LNCAP (cell line): Measurements from ENCODE around the gene TM4SF5.

ENCODE experiments used
- CTCF ChIP-seq: fragments of 450-650 bp; IDR thresholded peaks from 2 replicates; pipeline ENCODE4 v1.5.1; 2017; ENCODE audit warnings: mild to moderate bottlenecking

Gene TM4SF5

GRCh38 chr17:4772235-4772613 is 538 bp downstream of the TM4SF5 start:
- no peak for TF ChIP-seq CTCF

- no peak for TF ChIP-seq CTCF
Measured at GRCh38 chr17:4777969-4778760, 6.5 kb downstream of the TM4SF5 start.

GRCh38 chr17:4780325-4780955 is 8.8 kb downstream of the TM4SF5 start:
- no peak for TF ChIP-seq CTCF

GRCh38 chr17:4782652-4783051 is 11.0 kb downstream of the TM4SF5 start:
- TF ChIP-seq CTCF, result no peak

DNA sequence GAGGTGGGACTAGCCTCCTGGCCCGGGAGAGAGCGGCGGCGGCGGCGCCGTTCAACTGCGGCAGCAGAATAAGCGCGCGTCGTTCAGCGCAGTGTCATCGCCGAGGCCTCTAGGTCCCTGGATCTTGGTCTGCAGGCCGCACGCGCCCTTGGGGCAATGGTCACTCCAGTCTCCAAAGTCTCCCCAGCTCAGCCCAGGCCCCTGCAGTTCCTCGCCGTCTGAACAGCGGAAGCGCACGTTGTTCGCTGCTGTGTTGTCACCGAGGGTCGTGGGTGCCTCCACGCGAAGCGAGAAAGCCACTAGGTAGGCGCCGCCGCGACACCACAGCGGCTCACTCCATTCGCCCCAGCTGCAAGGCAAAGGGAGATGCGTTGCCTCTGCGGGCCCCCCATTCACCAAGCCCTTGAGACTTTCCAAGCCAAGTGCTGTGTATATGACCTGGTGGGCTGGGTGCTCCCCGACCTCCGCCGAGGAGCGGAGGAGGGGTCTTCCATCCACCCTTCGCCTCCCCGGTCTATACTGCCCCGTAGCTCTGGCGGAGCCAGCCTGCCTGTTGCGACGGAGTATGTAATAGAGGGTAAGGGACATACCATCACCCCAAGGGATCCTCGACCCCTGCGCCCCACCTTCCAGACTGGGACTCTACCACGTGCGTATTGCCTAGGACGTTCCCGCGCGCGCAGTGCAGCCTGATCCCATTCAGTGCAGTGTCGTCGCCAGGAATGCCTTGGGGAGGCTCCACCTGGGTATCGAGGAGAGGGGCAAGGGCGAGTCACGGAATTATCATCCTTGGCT is 13.8 kb downstream of the TM4SF5 start:
- no peak for TF ChIP-seq CTCF

DNA sequence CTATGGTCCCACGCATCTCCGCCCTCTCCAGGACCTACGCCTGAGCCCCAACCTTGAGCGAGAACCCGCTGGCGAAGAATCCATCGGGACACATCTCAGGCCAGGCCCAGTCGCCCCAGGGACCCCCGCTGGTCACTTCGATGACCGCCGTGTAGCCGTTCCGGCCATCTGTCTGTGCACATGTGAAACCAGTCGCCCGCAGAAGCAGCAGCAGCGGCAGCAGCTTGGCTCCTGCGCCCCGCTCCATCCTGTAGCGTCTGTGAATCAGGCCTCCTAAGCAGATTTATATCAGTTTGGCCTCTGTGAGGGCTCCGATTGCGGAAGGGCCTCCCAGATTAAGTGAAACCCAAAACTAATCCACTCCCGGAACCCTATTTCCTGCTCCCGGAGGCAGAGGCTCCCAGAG is 14.4 kb downstream of the TM4SF5 start, which contains the start of gene VMO1:
Gene VMO1 (minus strand): TSS at position 259 of the 406 bp plus-strand sequence. CDS start 12 bp downstream, at position 247.
- no peak for TF ChIP-seq CTCF

DNA sequence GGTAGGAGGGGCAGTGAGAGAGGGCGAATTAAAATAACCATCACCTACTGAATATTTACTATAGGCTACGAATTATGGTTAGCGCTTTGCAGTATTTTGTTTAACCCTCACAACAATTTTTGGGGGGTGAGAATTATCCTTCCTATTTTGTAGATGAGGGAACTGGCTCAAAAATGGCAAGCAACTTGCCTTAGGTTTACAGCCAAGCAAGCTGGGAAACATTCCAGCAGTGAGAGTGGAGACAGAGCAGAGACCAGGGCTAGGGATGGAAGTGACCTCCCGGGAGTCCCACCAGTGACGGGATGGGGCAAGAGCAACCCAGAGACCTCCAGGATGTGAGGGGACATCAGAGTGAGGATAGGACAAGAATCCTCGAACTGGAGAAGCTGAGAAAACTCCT is 14.8 kb downstream of the TM4SF5 start:
- no peak for TF ChIP-seq CTCF
